HepG2 (cell line): ENCODE results near the gene ERBB3.

ENCODE experiments used
- HOXA7 ChIP-seq: sonication (generic); formaldehyde crosslinking; IDR thresholded peaks from 2 replicates; pipeline ENCODE4 v1.8.1; 2022; ENCODE audit warnings: mild to moderate bottlenecking, missing genetic modification reagents, moderate library complexity
- POLR2A ChIP-seq, 2 experiments: IDR thresholded peaks; 2 replicates each; pipeline ENCODE4 v1.6.1; 2011; ENCODE audit warnings: low read depth in 2 of 2, low read length in 2 of 2, mild to moderate bottlenecking in 1 of 2, moderate library complexity in 1 of 2; ENCODE audit not compliant: insufficient read depth in 1 of 2

DNA sequence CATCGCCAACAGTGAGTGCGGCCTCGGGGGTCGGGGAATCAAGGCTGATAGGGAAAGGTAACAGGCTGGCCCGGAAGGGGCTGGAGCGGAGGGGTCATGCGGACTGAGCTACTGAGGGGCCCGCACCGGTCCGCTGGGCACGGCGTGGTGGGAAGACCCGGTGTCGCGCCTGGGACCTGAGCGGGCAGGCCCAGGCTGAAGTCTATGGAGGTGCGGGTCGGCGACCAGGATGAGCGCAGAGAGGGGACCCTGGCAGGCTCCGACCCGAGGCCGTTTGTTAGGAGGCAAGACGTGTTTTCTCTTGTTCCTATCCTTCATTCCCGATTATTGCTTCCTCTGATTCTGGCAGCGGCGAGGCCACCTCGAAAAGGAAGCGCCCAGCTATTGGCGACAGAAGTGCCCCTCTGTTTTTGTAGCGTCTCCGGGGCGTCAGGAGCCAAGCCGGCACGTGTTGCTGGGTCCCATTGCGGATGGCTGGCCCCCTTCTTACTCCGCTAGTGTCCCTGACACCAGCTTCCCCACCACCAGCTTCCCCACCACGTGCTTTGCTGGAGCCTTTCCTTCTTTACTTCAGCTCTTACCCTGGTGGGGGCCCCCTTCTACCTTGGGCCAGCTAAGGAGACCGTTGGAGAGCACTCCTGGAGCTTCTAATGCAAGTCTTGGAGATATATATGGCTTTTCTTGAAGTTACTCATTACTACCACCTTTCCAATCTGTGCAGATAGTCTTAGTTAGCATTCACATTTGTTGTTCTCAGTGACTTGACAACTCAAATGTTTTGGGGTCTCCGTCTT is 25.0 kb downstream of the ERBB3 start:
- TF ChIP-seq POLR2A (IDR thresholded peaks at IDR 0.05; ENCODE audit: insufficient read depth in 1 of 2, low read depth in 2 of 2, low read length in 2 of 2) = no peak
- no peak for TF ChIP-seq HOXA7 (CRISPR knock-in tag)
